Upper lobe of right lung (tissue), 1 donor: ENCODE data around the gene ZBTB7C. TPM values are rescaled to one million over a fixed set of nuclear protein-coding genes. Genes with fewer than 3 reads are reported as not detected.

Experiments
- ATAC-seq: fragments of 200-7000 bp; cut with Tn5 transposase; one replicate; pipeline ENCODE4 v1.9.1; 2020; ENCODE audit warnings: mild to moderate bottlenecking, moderate library complexity
- DNase-seq: peaks from one replicate; pipeline ENCODE4 v3.0.0-alpha.2; 2020
- H3K27ac ChIP-seq: fragments of 200-600 bp; one replicate; pipeline ENCODE4 v1.8.0; 2022
- H3K27me3 ChIP-seq: fragments of 200-600 bp; one replicate; pipeline ENCODE4 v1.8.0; 2022; ENCODE audit warnings: mild to moderate bottlenecking
- H3K36me3 ChIP-seq: fragments of 200-600 bp; one replicate; pipeline ENCODE4 v1.8.0; 2022
- H3K4me1 ChIP-seq: fragments of 200-600 bp; one replicate; pipeline ENCODE4 v1.8.0; 2022
- H3K4me3 ChIP-seq: fragments of 200-600 bp; one replicate; pipeline ENCODE4 v1.8.0; 2022; ENCODE audit warnings: mild to moderate bottlenecking
- H3K9me3 ChIP-seq: fragments of 200-600 bp; one replicate; pipeline ENCODE4 v1.8.0; 2022
- CTCF ChIP-seq: fragments of 200-600 bp; IDR thresholded peaks from one replicate; pipeline ENCODE4 v1.8.0; 2022; ENCODE audit warnings: antibody characterized with exemption
- intact Hi-C: fragments of 100-400 bp; cut with DNase I; formaldehyde crosslinking; loops from one replicate; pipeline ENCODE4 v1.11.0; 2022
- total RNA-seq: library from RNA; stranded (reverse); fragmentation: NEBNext Ultra II Directional; extraction: Animal tissue kit (Norgen Biotek cat#: 25700); gene quantifications from one replicate; pipeline ENCODE4 v1.2.1, GENCODE V29; 2021
- donor health status: DM: no; HTN: yes; CAD: no; lungs with severe emphysema.

ZBTB7C gene
- total RNA-seq, 1 donor from 2014 or later, result 17.7 TPM

- H3K4me3 ChIP-seq, result no peak overlapping the region
- H3K9me3 ChIP-seq, result no peaks in the 10 kb centered on the region
- intact Hi-C loops, result no loop called here
- no peaks in the 10 kb centered on the region for H3K36me3 ChIP-seq
- DNase-seq (no peak), ATAC-seq (no peak)
- no peaks in the 10 kb centered on the region for H3K27me3 ChIP-seq
- H3K27ac ChIP-seq, result no peak overlapping the region
- TF ChIP-seq CTCF, result no peak
- H3K4me1 ChIP-seq, result peaks cover 3% of the 10 kb centered on the region
Measured at GRCh38 chr18:48302736-48303135, 106.4 kb downstream of the ZBTB7C start.

DNA sequence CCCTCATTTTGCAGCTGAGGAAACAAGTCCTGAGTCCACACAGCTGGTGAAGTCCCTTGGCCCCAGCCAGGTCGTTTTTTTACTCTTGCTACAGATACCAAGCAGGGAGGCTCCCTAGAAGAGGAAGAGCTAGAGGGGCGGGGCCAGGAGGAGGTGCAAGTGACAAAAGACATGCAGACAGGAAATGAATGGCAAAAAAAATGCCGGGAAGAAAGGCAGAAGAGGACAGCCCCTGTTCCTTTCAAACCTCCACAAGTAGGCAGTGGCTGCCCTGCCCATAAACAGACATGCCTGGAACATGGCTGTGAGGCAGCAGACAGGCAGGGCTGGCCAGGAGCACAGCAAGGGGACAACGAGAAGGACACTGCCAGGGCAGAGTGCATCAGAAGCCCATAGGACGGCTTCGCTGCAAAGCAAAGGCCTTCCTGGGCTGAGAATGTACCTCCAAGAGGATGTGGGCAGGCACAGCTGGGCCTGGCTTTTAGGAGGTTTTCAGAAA lies 108.7 kb downstream of the ZBTB7C start:
- DNase-seq, result peak; percentile 60
- ATAC-seq, result peak; percentile 68
- H3K27ac ChIP-seq, result peak overlapping the region; percentile 24
- no peaks in the 10 kb centered on the region for H3K36me3 ChIP-seq
- TF ChIP-seq CTCF, result no peak
- H3K27me3 ChIP-seq, result no peaks in the 10 kb centered on the region
- peaks cover 3% of the 10 kb centered on the region for H3K4me1 ChIP-seq
- intact Hi-C loops, result no loop called here
- H3K9me3 ChIP-seq, result no peaks in the 10 kb centered on the region
- no peak overlapping the region for H3K4me3 ChIP-seq

DNA sequence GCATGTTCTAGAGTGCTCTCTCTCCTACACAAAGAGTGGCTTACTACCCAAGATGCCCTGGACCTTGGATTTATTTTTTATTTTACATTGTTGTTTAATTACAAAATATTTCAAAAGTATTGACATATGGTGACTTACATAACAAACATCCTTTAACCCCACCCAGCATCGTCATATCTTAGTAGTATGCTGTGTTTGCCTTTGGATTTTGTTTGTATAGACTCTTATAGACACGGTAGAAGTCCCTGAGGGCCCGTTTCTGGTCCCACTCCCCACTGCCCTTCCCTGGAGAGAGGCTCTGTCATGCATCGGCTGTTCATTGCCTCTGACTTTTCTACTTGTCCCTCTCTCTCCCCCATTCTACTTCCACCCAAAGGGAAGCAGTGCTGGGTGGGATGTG lies 112.0 kb downstream of the ZBTB7C start:
- TF ChIP-seq CTCF, result no peak
- Histone ChIP-seq H3K36me3 (no peaks in the 10 kb centered on the region), H3K9me3 (no peaks in the 10 kb centered on the region), H3K27me3 (no peaks in the 10 kb centered on the region), H3K4me1 (peaks cover 3% of the 10 kb centered on the region), H3K4me3 (no peak overlapping the region), H3K27ac (no peak overlapping the region)
- ATAC-seq (no peak), DNase-seq (no peak)
- intact Hi-C loops, result no loop called here

GRCh38 chr18:48296581-48296980 lies 112.6 kb downstream of the ZBTB7C start:
- no peak for TF ChIP-seq CTCF
- intact Hi-C loops, result no loop called here
- ATAC-seq, result no peak
- Histone ChIP-seq H3K27ac (no peak overlapping the region), H3K4me1 (peaks cover 3% of the 10 kb centered on the region), H3K27me3 (no peaks in the 10 kb centered on the region), H3K36me3 (no peaks in the 10 kb centered on the region), H3K4me3 (no peak overlapping the region), H3K9me3 (no peaks in the 10 kb centered on the region)
- DNase-seq, result no peak

DNA sequence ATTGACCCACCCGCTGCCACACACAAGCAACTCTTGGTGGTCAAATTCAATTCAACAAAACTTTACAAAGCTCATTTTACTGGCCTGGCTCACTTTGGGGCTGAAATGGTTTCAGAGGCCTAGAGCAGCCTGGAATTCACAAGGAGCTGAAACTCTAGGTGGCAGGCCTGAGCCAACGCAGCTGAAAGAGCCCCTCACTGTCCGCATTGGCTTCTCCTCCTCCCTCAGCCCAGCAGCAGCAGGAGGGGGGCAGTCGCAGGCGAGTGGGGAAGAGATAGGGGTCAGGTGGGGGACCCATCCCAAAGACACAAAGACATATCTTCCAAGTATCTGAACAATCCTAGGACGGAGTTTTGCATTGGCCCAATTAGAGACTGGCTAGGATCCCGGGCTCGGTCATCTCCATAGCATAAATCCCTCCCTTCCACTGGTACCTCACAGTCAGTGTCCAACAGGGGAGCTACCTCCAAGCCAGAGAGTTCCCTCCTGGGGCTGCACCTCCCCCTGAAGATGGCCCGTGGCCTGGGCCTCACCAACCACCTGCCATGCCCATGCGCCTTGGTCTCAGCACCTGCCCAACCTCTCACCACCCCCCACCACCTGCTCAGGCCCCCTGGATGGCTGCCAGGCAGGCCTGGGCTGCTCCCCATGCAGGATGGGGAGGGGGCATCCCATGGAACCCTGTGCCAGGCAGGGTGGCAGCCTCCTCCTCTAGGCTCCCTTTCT lies 113.4 kb downstream of the ZBTB7C start:
- peak; percentile 43 for DNase-seq
- H3K36me3 ChIP-seq, result no peaks in the 10 kb centered on the region
- peaks cover 3% of the 10 kb centered on the region for H3K4me1 ChIP-seq
- intact Hi-C loops, result no loop called here
- no peak overlapping the region for H3K27ac ChIP-seq
- H3K27me3 ChIP-seq, result no peaks in the 10 kb centered on the region
- no peak overlapping the region for H3K4me3 ChIP-seq
- H3K9me3 ChIP-seq, result no peaks in the 10 kb centered on the region
- no peak for ATAC-seq
- no peak for TF ChIP-seq CTCF
